GM18519 (cell line): ENCODE measurements around the gene CD28.
"Not testable (repeated sequence)": the region's sequence is repeated elsewhere in the genome, so short reads cannot be mapped to it uniquely, and the experiment has no call there.

Experiments used
- ATAC-seq: cut with Tn5 transposase; IDR thresholded peaks from one replicate; pipeline ENCODE4 v1.9.1; 2021; ENCODE audit warnings: mild to moderate bottlenecking, moderate library complexity; ENCODE audit not compliant: unreplicated experiment, low FRiP score

CD28 gene

DNA sequence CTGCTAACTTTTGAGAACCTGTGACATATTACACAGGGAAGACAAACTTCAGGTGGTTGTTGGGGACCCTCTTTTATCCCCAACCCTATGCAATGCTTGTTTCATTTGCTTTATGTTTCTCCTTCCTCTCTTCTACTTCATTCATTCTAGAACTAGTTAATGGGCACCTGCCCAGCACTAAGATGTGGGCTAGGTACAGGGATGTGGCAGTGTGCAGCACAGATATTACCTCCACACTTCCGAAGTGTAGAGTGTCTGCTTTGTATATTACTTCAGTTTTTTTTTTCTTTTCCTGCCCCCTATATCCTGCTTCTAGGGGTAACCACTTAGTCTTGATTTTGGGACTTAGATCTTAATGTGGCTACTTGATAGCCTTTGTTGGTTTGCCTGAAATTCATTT is 35.1 kb downstream of the CD28 start:
- no peak for ATAC-seq

GRCh38 chr2:203743441-203743981 is 37.1 kb downstream of the CD28 start:
- no peak for ATAC-seq

DNA sequence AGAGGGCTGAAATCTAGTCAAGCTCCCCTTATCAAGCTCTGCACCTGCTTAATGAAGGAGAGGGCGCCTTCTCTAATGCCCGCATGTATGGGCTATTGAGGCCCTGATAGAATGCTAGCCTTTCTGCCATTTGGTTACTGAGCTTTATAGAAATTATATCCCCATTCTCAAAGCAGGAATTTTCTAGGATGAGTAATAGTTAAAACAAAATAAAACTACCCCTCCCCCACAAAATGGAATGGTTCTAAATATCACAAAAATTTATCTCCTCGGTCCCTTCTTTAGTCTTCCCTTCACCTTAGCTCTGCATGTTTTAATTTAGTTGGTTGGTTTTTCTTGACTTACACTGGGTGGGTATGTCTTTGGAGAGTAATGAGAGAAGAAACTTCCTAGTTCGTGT is 37.7 kb downstream of the CD28 start:
- no peak for ATAC-seq

- ATAC-seq: no peak
These were observed 38.8 kb downstream of the CD28 start for GRCh38 chr2:203745267-203745666.

GRCh38 chr2:203748331-203749126 is 42.1 kb downstream of the CD28 start:
- no peak for ATAC-seq

DNA sequence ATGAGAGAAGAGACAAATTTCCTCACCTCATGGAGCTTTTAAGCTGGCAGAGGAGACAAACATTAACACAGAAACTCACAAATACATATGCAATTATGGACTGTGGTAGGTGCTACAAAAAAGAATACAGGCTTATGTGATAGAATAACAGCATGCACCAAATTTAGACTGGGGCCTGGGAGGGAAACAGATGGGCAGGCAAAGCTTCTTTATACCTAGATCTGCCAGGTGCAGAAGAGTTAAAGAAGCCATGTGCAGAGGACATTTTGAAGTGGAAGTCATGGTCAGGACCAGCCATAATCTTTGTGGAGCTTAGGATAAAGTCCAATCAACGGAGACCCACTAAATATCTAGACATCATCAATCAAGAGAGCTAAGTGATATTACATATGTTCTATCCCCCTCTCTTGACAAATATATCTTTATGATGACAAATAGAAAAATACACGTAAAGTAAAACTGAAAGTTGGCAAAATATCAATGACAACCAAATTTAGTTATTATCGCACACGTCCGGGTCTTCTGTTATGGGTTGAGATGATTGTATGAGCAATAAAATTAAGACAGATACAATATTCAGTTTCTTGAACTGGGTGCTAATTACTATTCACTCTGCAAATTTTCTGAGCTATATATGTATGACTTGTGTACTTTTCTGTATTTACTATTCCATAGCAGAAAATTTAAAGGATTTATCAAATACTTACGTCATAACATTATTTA is 44.1 kb downstream of the CD28 start:
- no peak for ATAC-seq

DNA sequence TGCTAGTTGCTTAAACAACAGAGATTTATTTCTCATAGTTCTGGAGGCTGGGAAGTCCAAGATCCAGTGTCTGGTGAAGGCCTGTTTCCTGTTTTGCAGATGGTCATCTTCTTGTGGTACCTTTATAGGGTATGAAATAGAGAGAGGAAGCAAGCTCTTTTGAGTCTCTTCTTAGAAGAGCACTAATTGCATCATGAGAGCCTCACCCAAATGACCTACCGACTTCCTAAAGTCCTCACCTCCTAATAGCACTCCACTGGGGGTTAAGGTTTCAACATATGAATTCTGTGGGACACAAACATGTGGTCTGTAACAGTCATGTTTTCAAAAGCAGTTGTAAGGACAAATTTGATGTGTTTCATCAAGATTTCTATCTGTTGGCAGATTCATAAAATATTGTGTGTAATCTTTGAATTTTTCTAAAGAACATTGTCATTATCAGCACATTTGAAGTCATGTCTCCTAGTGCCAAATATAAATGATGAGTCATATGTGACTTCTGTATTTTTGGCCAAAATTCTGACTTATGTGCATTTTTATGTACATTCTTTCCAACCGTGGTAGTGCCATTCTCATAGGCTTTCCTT is 45.3 kb downstream of the CD28 start:
- ATAC-seq: no peak

DNA sequence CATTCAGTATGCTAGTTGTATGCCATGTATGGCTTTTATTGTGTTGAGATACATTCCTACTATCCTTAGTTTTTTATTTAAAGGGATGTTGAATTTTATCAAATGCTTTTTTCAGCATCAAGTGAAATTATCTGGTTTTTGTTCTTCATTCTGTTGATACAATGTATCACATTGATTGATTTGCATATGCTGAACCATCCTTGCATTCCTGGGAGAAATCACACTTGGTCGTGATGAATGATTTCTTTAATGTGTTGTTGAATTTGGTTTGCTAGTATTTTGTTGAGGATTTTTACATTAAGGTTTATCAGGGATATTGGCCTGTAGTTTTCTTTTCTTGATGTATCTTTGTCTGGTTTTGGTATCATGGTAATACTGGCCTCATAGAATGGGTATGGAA is 49.7 kb downstream of the CD28 start:
- no peak for ATAC-seq

- ATAC-seq: no peak
These were observed 52.6 kb downstream of the CD28 start for GRCh38 chr2:203758841-203759689.

GRCh38 chr2:203759690-203760365 is 53.4 kb downstream of the CD28 start:
- no peak for ATAC-seq

GRCh38 chr2:203761121-203761520 is 54.7 kb downstream of the CD28 start:
- no peak for ATAC-seq

GRCh38 chr2:203763241-203763937 is 57.0 kb downstream of the CD28 start:
- ATAC-seq: no peak

DNA sequence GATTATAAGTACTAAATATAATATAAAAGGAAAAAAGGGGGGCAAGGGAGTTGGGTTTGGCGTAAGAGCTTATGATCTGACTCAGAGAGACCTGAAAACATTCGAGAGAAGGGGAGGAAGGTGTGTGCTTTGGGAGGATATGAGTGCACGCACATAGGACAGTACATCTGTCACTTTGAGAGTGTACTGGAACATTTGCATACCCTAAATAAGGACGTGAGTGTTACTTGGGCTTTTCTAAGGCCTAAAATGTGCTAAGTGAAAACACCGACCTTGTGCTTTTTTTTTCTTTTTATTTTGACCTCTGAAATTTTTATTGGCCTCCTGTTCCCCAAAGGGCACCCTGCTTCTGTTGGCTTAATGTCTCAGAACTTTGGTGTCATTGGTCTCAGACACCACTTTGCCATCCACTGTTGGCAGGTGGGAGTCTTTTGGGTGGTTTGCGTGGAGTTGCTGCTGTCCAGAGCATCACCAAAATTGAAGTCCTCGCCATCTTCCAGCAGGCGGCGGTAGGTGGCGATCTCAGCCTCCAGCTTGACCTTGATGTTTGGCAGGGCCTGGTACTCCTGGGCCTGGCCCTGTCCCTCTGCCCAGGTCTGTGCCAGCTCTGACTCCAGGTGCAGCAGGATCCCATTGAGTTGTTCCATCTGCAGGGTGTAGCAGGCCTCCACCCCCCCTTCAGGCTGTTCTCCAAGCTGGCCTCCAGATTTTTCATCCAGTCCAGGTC is 57.7 kb downstream of the CD28 start:
- no peak for ATAC-seq

- no peak for ATAC-seq
These were observed 66.2 kb downstream of the CD28 start for GRCh38 chr2:203772456-203773165.

- no peak for ATAC-seq
These were observed 68.3 kb downstream of the CD28 start for GRCh38 chr2:203774760-203775159.

DNA sequence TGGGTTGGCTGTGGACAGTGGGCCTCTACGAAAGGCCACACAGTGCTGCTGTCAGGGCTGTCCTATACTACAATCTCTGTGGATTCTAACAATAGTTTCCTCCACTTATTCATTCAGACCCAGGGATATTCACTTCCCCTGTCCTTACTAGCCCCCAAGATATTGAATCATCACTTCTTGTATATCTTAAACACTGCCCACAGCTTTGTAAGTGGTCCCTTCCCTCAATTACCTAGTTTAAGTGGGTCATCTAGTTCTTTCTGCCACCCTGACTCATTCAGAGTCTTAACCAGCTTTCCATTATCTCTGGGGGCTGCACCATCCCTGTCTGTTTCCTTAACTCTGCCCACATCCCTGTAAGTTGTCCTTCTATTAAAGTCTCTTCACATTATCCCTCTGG is 69.2 kb downstream of the CD28 start:
- ATAC-seq: no peak

GRCh38 chr2:203777030-203777429 is 70.6 kb downstream of the CD28 start:
- ATAC-seq: no peak

GRCh38 chr2:203779477-203780073 is 73.1 kb downstream of the CD28 start:
- ATAC-seq: not testable (repeated sequence)
